ENCODE results near the gene DNAJC15.
"Not testable (repeated sequence)": the region's sequence is repeated elsewhere in the genome, so short reads cannot be mapped to it uniquely, and the experiment has no call there.

The DNAJC15 gene

GRCh38 chr13:43046259-43046658, 22.9 kb downstream of the DNAJC15 start:
- no peak for DNase-seq

DNA sequence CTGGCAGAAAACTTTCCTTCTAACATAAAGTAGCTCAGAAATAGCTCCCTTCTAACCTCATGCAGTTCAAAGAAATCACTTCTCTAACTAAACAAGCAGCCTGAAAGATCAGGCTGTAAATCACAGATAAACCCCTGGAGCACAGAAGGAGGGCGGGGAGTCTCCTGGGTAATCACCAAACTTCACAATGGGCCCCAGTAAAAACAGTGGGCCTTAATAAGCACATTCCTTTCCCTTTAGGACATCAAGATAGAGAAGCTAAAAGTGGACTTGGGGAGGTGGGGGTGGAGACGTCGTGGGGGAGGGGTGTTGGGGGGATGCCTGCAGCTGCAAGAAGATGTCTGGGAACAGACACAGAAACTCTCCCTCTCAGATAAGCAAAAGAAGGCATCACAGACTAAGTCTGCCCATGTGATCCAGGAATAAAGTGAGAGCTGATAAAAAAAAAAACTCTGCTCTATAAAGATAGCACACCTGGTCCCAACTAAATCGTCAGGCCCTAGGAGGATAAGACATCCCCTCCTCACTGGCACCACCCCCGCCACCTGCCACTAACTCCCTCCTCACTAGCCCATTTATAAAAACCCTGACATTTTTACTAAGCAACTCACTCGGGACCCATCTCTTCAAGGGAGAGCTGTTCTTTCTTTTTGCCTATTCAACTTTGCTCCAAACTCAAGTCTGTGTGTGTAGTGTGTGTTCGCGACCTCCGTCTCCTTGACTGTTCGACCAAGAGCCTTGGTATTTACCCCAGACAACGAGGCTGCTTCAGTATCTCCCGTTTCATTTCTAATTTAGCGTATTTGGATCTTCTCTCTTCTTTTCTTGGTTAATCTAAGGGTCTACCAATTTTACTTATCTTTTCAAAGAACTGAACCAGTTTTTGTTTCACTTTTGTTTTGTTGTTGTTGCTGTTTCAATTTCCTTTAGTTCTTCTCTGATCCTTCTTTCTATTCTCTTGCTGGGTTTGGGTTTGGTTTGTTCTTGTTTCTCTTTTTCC, 31.7 kb downstream of the DNAJC15 start:
- no peak for DNase-seq

DNA sequence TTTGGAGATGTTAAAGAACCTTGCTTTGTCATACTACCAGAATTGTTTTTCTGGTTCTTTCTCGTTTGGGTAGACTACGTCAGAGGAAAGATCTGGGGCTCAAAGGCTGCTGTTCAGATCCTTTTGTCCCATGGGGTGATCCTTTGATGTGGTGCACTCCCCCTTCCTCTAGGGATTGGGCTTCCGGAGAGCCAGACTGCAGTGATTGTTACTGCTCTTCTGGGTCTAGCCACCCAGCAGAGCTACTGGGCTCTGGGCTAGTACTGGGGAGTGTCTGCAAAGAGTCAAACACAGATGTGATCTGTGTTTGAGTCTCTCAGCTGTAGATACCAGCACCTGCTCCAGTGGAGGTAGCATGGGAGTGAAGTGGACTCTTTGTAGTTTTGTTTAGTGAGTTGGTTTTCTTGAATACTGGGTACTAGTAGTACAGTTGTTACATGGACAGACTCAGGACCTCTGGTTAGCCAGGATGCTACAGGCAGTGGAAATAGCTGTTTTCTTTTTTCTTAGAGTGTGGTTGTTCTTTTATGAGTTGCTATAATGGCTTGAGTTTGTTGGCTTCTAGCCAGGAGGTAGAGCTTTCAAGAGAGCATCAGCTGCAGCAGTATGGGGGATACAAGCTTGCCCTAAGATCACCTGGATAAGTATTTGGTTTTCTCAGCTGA, 34.4 kb downstream of the DNAJC15 start:
- DNase-seq = no peak

DNA sequence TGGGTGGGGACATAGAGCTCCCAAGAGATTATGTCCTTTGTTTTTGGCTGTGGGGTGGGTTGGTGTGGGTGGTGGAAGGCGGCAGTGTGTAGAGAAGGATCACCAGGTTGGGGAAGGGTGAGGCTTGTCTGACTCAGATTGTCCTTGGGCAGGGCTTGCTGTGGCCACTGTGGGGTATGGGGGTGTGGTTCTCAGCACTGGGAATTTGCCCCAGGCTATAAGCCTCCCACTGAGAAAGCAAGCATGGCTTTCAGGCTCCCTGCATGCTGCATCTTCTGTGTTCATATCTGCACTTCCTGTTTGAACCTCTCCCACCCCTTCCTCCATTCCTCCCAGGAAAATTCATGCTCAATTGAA, 34.9 kb downstream of the DNAJC15 start:
- no peak for DNase-seq

DNA sequence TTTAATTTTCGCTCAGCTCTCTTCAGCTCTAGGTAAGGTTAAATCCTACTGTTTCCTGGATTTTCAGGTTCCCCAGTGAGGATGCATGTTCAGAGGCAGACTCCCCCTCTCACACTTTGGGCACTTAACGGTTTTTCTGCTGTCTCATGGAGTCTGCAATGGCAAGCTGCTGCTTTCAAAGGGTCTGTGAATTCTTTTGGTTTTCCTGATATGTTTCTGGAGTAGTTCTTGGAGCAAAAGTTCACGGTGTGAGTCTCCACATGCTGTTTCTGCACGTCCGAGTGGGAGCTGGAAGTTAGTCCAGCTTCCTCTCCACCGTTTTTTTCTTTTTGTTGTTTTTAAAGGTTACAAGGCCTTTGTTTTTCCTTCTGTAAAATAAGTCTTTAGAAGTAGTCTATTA, 35.4 kb downstream of the DNAJC15 start:
- no peak for DNase-seq

- DNase-seq = not testable (repeated sequence)
Measured at GRCh38 chr13:43059779-43060178, 36.4 kb downstream of the DNAJC15 start.

DNA sequence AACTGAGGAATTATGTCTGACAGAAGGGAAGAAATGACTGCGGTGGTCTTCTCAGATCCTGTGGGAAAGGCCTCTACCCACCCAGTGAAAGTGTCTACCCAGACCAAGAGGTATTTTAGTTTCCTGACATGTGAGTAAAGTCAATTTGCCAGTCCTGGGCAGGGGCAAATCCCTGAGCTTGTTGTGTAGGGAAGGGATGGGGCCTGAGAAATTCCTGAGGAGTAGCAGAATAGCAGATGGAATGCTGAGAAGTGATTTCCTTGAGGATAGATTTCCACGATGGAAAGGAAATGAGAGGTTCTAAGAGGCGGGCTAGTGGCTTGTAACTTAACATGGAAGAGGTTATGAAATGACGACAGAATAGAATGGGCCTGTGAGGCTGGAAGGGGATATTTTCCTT, 37.4 kb downstream of the DNAJC15 start:
- not testable (repeated sequence) for DNase-seq

GRCh38 chr13:43061496-43062280, 38.3 kb downstream of the DNAJC15 start:
- DNase-seq = no peak

GRCh38 chr13:43071824-43072223, 48.4 kb downstream of the DNAJC15 start:
- DNase-seq = no peak

DNA sequence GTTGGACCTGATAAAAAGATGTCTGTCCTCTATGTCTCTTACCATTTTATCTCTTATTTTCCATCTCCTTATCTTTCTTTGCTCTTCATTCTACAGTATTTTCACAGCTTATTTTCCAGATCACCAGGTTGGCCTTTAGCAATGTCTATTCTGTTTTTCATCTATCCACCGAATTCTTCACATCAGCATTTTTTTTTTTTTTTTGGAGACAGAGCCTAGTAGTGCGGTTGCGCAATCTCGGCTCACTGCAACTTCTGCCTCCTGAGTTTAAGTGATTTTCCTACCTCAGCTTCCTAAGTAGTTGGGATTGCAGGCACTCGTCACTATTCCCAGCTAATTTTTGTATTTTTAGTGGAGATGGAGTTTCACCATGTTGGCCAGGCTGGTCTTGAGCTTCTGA, 49.0 kb downstream of the DNAJC15 start:
- no peak for DNase-seq

GRCh38 chr13:43074824-43075510, 51.6 kb downstream of the DNAJC15 start:
- DNase-seq = no peak

DNA sequence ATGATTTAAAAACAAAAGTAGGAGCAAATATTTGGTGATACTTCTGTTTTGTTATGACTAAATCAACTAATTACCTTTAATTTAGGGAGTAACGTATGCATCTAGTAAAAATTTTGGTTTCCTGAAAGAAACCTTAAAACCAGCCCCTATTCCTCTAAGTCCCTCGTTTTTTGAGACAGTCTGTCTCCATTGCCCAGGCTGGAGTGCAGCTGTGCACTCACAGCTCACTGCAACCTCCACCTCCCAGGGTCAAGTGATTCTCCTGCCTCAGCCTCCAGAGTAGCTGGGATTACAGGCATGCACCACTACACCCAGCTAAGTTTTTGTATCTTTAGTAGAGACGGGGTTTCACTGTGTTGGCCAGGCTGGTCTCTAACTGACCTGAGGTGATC, 52.1 kb downstream of the DNAJC15 start:
- DNase-seq = not testable (repeated sequence)

DNA sequence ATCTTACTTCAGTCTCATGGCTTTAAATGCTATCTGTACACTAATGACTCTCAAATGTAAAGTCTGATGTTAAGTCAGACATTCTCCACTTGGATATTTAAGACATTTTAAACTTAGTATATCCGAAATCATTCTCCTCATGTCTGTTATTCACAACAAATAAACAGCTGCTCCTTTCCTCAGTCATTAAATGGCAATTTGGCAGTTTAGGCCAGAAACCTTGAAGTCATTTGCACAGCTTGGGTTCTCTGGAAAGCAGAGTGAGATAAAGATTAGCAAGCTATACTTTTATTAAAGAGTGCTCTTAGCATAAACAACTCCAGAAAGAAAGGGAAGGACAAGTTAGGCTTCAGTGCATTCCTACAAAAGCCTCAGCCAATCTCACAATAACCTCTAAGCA, 53.7 kb downstream of the DNAJC15 start:
- no peak for DNase-seq

- DNase-seq = no peak
Measured at GRCh38 chr13:43077461-43077860, 54.1 kb downstream of the DNAJC15 start.

- DNase-seq = no peak
Measured at GRCh38 chr13:43077906-43078305, 54.5 kb downstream of the DNAJC15 start.

DNA sequence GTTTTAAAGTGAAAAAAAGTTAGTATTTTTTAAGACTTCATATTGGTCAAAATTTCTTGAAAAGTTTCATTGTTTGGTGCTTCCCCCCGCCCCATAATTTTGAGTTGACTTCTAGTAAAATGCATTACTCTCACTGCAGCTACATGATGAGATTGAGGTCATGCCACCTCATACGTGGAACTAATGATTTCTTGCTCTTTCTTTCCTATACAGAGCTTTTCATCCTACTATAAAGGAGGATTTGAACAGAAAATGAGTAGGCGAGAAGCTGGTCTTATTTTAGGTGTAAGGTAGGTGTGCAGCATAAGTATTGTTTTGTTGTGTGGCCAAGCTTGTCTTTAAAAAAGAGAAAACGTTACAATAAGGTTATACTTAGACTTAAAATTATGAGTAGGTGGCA, 55.0 kb downstream of the DNAJC15 start:
- DNase-seq = no peak

DNA sequence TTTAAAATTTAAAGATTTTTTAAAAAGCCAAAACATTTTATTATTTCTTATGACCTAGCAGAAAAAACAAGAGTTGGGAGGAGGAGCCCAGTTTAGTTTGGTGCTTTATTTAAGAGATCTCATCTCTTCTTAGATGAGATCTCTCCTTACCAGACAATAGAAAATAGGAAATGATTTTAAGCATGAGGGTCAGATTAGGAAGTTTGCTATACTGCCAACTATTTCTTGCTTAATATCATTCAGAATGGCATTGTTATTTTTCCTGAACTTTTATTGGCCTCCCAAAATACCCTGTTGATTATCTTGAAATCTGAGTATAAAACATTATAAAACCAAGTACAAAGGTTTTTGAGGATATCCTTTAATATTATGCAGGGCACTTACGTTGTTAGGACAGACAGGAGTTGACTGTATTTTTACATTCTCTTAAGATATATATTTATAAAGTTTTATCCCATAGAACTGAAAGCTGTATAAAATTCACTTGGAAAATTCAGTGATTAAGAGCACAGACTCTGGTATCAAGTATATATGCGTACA, 56.1 kb downstream of the DNAJC15 start:
- DNase-seq = no peak

DNA sequence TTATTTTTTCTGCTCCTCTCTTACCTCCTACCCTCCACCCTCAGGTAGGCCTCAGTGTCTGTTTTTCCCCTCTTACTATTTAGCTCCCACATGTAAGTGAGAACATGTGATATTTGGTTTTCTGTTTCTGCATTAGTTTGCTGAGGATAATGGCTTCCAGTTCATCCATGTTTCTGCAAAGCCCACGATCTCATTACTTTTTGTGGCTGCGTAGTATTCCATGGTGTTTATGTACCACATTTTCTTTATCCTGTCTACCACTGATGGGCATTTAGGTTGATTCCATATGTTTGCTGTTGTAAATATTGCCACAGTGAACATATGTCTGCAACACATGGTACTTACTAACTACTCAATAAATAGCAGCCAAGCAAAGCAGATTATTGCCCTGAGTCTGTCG, 56.8 kb downstream of the DNAJC15 start:
- DNase-seq = no peak

DNA sequence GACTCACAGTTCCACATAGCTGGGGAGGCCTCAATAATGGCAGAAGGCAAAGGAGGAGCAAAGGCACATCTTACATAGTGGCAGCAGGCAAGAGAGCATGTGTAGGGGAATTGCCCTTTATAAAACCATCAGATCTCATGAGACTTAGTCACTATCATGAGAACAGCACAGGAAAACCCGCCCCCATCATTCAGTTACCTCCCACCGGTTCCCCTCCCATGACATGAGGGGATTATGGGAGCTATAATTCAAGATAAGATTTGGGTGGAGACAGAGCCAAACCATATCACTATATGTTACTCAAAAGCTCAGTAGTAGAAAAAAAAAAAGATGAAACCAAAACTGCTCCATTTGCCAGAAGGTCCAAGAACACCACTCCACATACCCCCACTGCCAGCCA, 58.5 kb downstream of the DNAJC15 start:
- no peak for DNase-seq

GRCh38 chr13:43083750-43084149, 60.4 kb downstream of the DNAJC15 start:
- no peak for DNase-seq

GRCh38 chr13:43085545-43085944, 62.2 kb downstream of the DNAJC15 start:
- no peak for DNase-seq

DNA sequence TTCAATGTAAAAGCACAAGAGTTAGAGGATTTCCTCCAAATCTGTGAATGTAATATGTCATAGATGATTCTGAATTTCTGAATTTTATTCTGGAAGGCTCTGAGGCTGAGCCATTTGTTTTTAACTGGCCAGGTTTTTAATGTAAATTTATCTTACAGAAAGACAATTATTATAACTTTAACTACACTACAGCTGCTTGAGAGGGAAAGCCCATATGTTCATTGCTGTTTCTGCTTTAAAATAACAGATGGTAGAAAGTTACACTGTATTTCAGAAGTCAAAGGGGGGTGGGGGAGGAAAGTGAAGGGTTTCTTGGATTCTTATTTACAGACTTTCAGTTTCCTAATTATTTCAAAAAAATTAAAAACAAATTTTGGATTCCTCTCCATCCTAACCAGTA, 62.8 kb downstream of the DNAJC15 start:
- DNase-seq = no peak

DNA sequence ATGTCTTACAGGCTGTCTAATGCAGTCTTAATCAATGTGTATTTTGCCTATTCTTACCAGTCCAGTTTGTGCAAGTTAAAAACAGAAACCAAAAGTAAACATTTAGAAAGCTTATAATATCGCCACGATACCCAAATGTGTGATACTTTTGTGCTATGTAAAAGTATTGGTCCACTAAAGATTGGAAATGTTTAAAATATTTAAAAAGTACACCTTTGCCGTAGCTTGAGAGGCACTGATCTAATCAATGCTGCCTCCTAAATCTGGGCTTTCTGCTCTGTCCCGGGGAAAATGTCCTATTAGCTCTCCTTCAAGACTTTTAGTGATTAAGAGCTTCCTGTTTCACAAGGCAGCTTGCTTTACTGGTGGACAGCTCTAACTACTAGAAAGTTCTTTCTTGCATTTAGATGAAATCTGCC, 64.7 kb downstream of the DNAJC15 start:
- DNase-seq = no peak
